H9 (cell line): ENCODE data around the gene ATP6V0E1. TPM values are rescaled to one million over a fixed set of nuclear protein-coding genes. Genes with fewer than 3 reads are reported as not detected.

Source experiments
- DNase-seq: peaks from one replicate; pipeline ENCODE4 v3.0.0-alpha.2; 2017
- H2AFZ ChIP-seq: one replicate; pipeline ENCODE4 v1.6.1; 2013; ENCODE audit warnings: mild to moderate bottlenecking, low read length, control low read depth, moderate library complexity
- H2AK5ac ChIP-seq: 2 replicates; pipeline ENCODE4 v1.6.1; 2013; ENCODE audit warnings: low read length, control low read depth, mixed read lengths; ENCODE audit not compliant: insufficient read length
- H2BK120ac ChIP-seq: one replicate; pipeline ENCODE4 v1.6.1; 2013; ENCODE audit warnings: low read depth, mild to moderate bottlenecking, low read length, control low read depth, inconsistent platforms; ENCODE audit not compliant: poor library complexity, severe bottlenecking
- H2BK12ac ChIP-seq: 2 replicates; pipeline ENCODE4 v1.6.1; 2013; ENCODE audit warnings: low read length, control low read depth, mixed read lengths, low read depth; ENCODE audit not compliant: insufficient read length
- H2BK15ac ChIP-seq: 2 replicates; pipeline ENCODE4 v1.6.1; 2013; ENCODE audit warnings: low read depth, low read length, control low read depth
- H2BK20ac ChIP-seq: one replicate; pipeline ENCODE4 v1.6.1; 2013; ENCODE audit warnings: low read depth, mild to moderate bottlenecking, low read length, control low read depth, inconsistent platforms; ENCODE audit not compliant: poor library complexity, severe bottlenecking
- H2BK5ac ChIP-seq: 2 replicates; pipeline ENCODE4 v1.6.1; 2013; ENCODE audit warnings: low read length, control low read depth, mixed read lengths; ENCODE audit not compliant: insufficient read length
- H3K14ac ChIP-seq: 2 replicates; pipeline ENCODE4 v1.6.1; 2013; ENCODE audit warnings: low read length, control low read depth; ENCODE audit not compliant: insufficient read depth
- H3K18ac ChIP-seq: 2 replicates; pipeline ENCODE4 v1.6.1; 2013; ENCODE audit warnings: low read depth, mild to moderate bottlenecking, mixed read lengths, low read length, control low read depth; ENCODE audit not compliant: insufficient read length
- H3K23ac ChIP-seq: 2 replicates; pipeline ENCODE4 v1.6.1; 2013; ENCODE audit warnings: low read length, control low read depth, mixed read lengths, low read depth; ENCODE audit not compliant: insufficient read length
- H3K23me2 ChIP-seq: 2 replicates; pipeline ENCODE4 v1.6.1; 2013; ENCODE audit warnings: low read depth, mild to moderate bottlenecking, mixed read lengths, low read length, control low read depth; ENCODE audit not compliant: insufficient read length, poor library complexity, severe bottlenecking
- H3K27ac ChIP-seq: 2 replicates; pipeline ENCODE4 v1.5.1; 2013; ENCODE audit warnings: low read length, control low read depth, mixed read lengths, low read depth; ENCODE audit not compliant: insufficient read length
- H3K27me3 ChIP-seq: 2 replicates; pipeline ENCODE4 v1.6.1; 2013; ENCODE audit warnings: low read length, control low read depth, inconsistent platforms; ENCODE audit not compliant: insufficient read depth
- H3K4ac ChIP-seq: 2 replicates; pipeline ENCODE4 v1.6.1; 2013; ENCODE audit warnings: low read depth, mild to moderate bottlenecking, control low read depth, inconsistent platforms, low read length, moderate library complexity
- H3K4me1 ChIP-seq: 2 replicates; pipeline ENCODE4 v1.6.1; 2013; ENCODE audit warnings: low read length, control low read depth, inconsistent platforms; ENCODE audit not compliant: insufficient read depth
- H3K4me2 ChIP-seq: 2 replicates; pipeline ENCODE4 v1.6.1; 2013; ENCODE audit warnings: low read length, control low read depth, mixed read lengths; ENCODE audit not compliant: insufficient read length, insufficient read depth
- H3K56ac ChIP-seq: 2 replicates; pipeline ENCODE4 v1.6.1; 2013; ENCODE audit warnings: low read depth, mild to moderate bottlenecking, mixed read lengths, low read length, control low read depth; ENCODE audit not compliant: insufficient read length
- H3K79me1 ChIP-seq: 2 replicates; pipeline ENCODE4 v1.6.1; 2013; ENCODE audit warnings: low read depth, mild to moderate bottlenecking, moderate library complexity, low read length, control low read depth, inconsistent platforms; ENCODE audit not compliant: insufficient read depth, poor library complexity, severe bottlenecking
- H3K79me2 ChIP-seq: 2 replicates; pipeline ENCODE4 v1.6.1; 2013; ENCODE audit warnings: low read length, control low read depth, inconsistent platforms; ENCODE audit not compliant: insufficient read depth
- H3K9ac ChIP-seq: 2 replicates; pipeline ENCODE4 v1.6.1; 2013; ENCODE audit warnings: low read length, control low read depth, mixed read lengths; ENCODE audit not compliant: insufficient read length; ENCODE audit errors: extremely low read depth
- H3K9me3 ChIP-seq: one replicate; pipeline ENCODE4 v1.6.1; 2013; ENCODE audit warnings: low read depth, low read length, inconsistent platforms; ENCODE audit not compliant: control insufficient read depth
- H3T11ph ChIP-seq: one replicate; pipeline ENCODE4 v1.6.1; 2013; ENCODE audit warnings: mild to moderate bottlenecking, low read length, control low read depth, inconsistent platforms
- H4K20me1 ChIP-seq: one replicate; pipeline ENCODE4 v1.6.1; 2013; ENCODE audit not compliant: control insufficient read depth, insufficient read length, insufficient read depth
- H4K5ac ChIP-seq: 2 replicates; pipeline ENCODE4 v1.6.1; 2013; ENCODE audit warnings: low read depth, mild to moderate bottlenecking, mixed read lengths, low read length, control low read depth; ENCODE audit not compliant: insufficient read length
- H4K8ac ChIP-seq: replicated peaks from 2 replicates; pipeline ENCODE4 v1.6.1; 2013; ENCODE audit warnings: low read length, control low read depth, mixed read lengths, low read depth; ENCODE audit not compliant: insufficient read length
- H4K91ac ChIP-seq: 2 replicates; pipeline ENCODE4 v1.6.1; 2013; ENCODE audit warnings: low read depth, mild to moderate bottlenecking, moderate library complexity, mixed read lengths, low read length, control low read depth; ENCODE audit not compliant: insufficient read length
- H3K27ac Mint-ChIP-seq, 3 experiments: 2 replicates in 2 of 3; 3 replicates in 1 of 3; pipeline ENCODE4 v1.8.0; 2020 to 2021; ENCODE audit warnings: mixed read lengths in 3 of 3, mild to moderate bottlenecking in 1 of 3, moderate library complexity in 1 of 3
- H3K27me3 Mint-ChIP-seq: 2 replicates; pipeline ENCODE4 v1.8.0; 2021; ENCODE audit warnings: low read depth, mild to moderate bottlenecking, moderate library complexity, mixed read lengths
- H3K36me3 Mint-ChIP-seq, 3 experiments: 2 replicates in 2 of 3; 3 replicates in 1 of 3; pipeline ENCODE4 v1.8.0; 2020 to 2021; ENCODE audit warnings: low read depth in 3 of 3, mixed read lengths in 3 of 3; ENCODE audit not compliant: insufficient read depth in 1 of 3
- H3K4me1 Mint-ChIP-seq, 2 experiments: 2 replicates each; pipeline ENCODE4 v1.8.0; 2020; ENCODE audit warnings: mixed read lengths in 2 of 2
- H3K4me3 Mint-ChIP-seq, 2 experiments: 2 replicates in 1 of 2; 3 replicates in 1 of 2; pipeline ENCODE4 v1.8.0; 2020 to 2021; ENCODE audit warnings: mild to moderate bottlenecking in 2 of 2, mixed read lengths in 2 of 2, moderate library complexity in 1 of 2
- H3K9me3 Mint-ChIP-seq, 2 experiments: 2 replicates in 1 of 2; 3 replicates in 1 of 2; pipeline ENCODE4 v1.8.0; 2020; ENCODE audit warnings: mild to moderate bottlenecking in 2 of 2, mixed read lengths in 2 of 2, moderate library complexity in 1 of 2
- CTCF ChIP-seq: fragments of 200-600 bp; sonication (generic); conservative IDR thresholded peaks from 3 replicates; pipeline ENCODE4 v1.8.0; 2021; ENCODE audit warnings: antibody characterized with exemption, mild to moderate bottlenecking
- WGBS: extraction: QIAGEN DNeasy Blood & Tissue Kit; methylation state at CpG from one replicate; pipeline ENCODE4 v1.1.7; 2013; ENCODE audit warnings: missing lambda C conversion rate, low lambda C conversion rate, mixed read lengths; ENCODE audit not compliant: insufficient read length; ENCODE audit errors: extremely low coverage; 5-methylcytosine and 5-hydroxymethylcytosine counted together
- total RNA-seq: library from RNA; stranded (reverse); gene quantifications from 2 replicates; pipeline ENCODE4 v1.2.1, GENCODE V29; 2021

ATP6V0E1 gene
- total RNA-seq, 1 experiment from 2014 or later: 101 TPM

GRCh38 chr5:172994405-172994804 is 10.8 kb downstream of the ATP6V0E1 start:
- no CpG with 5 or more reads among the region's 2 CpGs for WGBS
- no peaks in the 10 kb centered on the region; the same call in 1 of the 2 replicates for H3K79me2 ChIP-seq

More at GRCh38 chr5:172994405-172994804, 10.8 kb downstream of the ATP6V0E1 start:
- Mint-ChIP-seq H3K36me3 (peaks cover 17 to 47% (median 32%) of the 10 kb centered on the region in 3 experiments), H3K4me3 (no peak overlapping the region), H3K27me3 (no peaks in the 10 kb centered on the region), H3K4me1 (no peaks in the 10 kb centered on the region), H3K27ac (no peak overlapping the region), H3K9me3 (no peaks in the 10 kb centered on the region)
- H3K27me3 ChIP-seq: no peaks in the 10 kb centered on the region
- no peak overlapping the region for H3T11ph ChIP-seq
- H4K8ac ChIP-seq: no peak overlapping the region
- H3K4me1 ChIP-seq: no peaks in the 10 kb centered on the region
- no peak overlapping the region for H2BK120ac ChIP-seq
- no peak overlapping the region for H2BK15ac ChIP-seq
- no peak overlapping the region for H2AK5ac ChIP-seq
- H3K23me2 ChIP-seq: no peaks in the 10 kb centered on the region
- H2AFZ ChIP-seq: no peak overlapping the region
- no peak overlapping the region for H3K14ac ChIP-seq
- no peak overlapping the region for H3K18ac ChIP-seq
- H3K9ac ChIP-seq: no peak overlapping the region
- no peaks in the 10 kb centered on the region for H4K20me1 ChIP-seq
- H3K79me1 ChIP-seq: peaks cover 8% of the 10 kb centered on the region
- no peak overlapping the region for H3K23ac ChIP-seq
- no peak overlapping the region for H4K5ac ChIP-seq
- no peak overlapping the region for H2BK5ac ChIP-seq
- no peak for DNase-seq
- no peak overlapping the region for H3K56ac ChIP-seq
- H4K91ac ChIP-seq: no peak overlapping the region
- no peak overlapping the region for H2BK12ac ChIP-seq
- H3K4me2 ChIP-seq: no peak overlapping the region
- H2BK20ac ChIP-seq: no peak overlapping the region
- H3K27ac ChIP-seq: no peak overlapping the region
- no peak for TF ChIP-seq CTCF
- no peak overlapping the region for H3K4ac ChIP-seq
- H3K9me3 ChIP-seq: no peaks in the 10 kb centered on the region
